ENCODE data around the gene MACROD1. TPM values are rescaled to one million over a fixed set of nuclear protein-coding genes. Genes with fewer than 3 reads are reported as not detected.

Gene MACROD1
- total and polyA plus RNA-seq, 7 experiments from 2014 or later = 5.4 to 16.2 (median 9.7) TPM

DNA sequence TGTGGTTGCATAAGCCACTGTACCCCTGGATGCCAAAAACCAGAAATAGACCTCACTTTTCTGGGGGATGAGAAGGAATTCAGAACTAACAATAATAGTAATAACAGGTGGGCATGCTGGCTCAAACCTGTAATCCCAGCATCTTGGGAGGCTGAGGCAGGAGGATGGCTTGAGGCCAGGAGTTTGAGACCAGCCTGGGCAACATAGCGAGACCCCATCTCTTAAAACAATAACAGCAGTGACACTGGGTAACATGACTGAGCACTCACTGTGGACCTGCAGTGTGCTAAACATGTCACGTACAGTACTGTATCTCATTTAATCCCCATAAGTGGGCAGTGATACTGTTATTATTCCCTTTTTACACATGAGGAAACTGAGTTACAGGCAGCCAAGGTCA lies 120.2 kb downstream of the MACROD1 start:
- CTCF ChIA-PET = no interaction called here
- H3K9me3 Mint-ChIP-seq = no peaks in the 10 kb centered on the region
- Histone ChIP-seq H3K27me3 (ENCODE audit: control insufficient read depth in 2 of 2, insufficient read depth in 2 of 2, low read length in 2 of 2) (no peaks in the 10 kb centered on the region), H3K9me3 (ENCODE audit: control insufficient read depth in 2 of 3, low read length in 3 of 3) (no peaks in the 10 kb centered on the region), H3K4me1 (ENCODE audit: control insufficient read depth in 2 of 2, insufficient read depth in 2 of 2, low read length in 2 of 2) (no peaks in the 10 kb centered on the region), H3K27ac (ENCODE audit: low read depth, low read length) (no peak overlapping the region), H3K4me3 (ENCODE audit: low read length) (no peak overlapping the region), H3K36me3 (ENCODE audit: control insufficient read depth in 2 of 3, insufficient read depth in 3 of 3, low read length in 3 of 3) (no peaks in the 10 kb centered on the region)
- H3K36me3 Mint-ChIP-seq = no peaks in the 10 kb centered on the region
- DNase-seq (no peak), ATAC-seq (no peak)
- intact Hi-C loops (cut with micrococcal nuclease) = no loop called here
- POLR2A ChIA-PET = no interaction called here
- peaks cover 0 to 1% (median 0%) of the 10 kb centered on the region in 5 donors for H3K27me3 Mint-ChIP-seq
- no peak overlapping the region for H3K27ac Mint-ChIP-seq
- no peaks in the 10 kb centered on the region for H3K4me1 Mint-ChIP-seq
- H3K4me3 Mint-ChIP-seq = no peak overlapping the region

DNA sequence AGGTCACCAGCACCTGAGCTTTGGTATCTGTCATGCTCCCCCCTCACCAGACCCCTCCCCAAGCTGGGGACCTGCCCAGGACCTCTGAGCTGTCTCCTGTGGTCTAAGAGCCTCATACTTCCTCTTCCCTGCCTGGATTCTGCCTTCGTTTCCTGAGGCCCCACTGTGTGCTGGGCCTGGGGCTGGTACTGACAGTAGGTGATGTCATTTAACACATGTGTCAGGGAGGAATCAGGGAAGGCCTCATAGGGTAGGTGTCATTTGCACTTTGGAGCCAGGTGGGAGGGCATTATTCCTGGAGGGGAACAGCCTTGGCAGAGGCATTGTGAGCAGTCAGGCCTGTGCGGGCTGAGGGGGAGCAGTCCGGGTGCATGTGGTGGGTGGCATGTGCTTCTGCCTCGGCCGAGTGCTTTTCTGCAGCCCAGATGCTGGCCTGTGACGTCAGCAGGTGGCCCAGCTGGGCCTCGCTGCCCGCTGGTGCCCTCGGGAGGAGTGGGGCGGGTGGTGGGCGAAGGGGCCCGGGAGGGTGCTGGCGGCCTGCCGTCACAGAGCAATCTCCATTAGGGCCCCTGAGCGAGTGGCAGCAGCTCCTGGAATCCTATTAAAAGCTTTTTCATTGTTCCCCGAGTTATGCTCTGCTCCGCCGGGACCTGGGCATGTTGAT lies 121.1 kb downstream of the MACROD1 start:
- Mint-ChIP-seq H3K4me1 (no peaks in the 10 kb centered on the region), H3K27me3 (peaks cover 0 to 10% (median 0%) of the 10 kb centered on the region in 5 donors), H3K36me3 (peaks cover 0 to 3% (median 0%) of the 10 kb centered on the region in 5 donors), H3K9me3 (no peaks in the 10 kb centered on the region), H3K27ac (no peak overlapping the region), H3K4me3 (no peak overlapping the region)
- ATAC-seq (no peak), DNase-seq (no peak)
- H3K27me3 ChIP-seq (ENCODE audit: control insufficient read depth in 2 of 2, insufficient read depth in 2 of 2, low read length in 2 of 2) = no peaks in the 10 kb centered on the region
- ChIA-PET POLR2A (no interaction called here), CTCF (interaction anchor here (0.6 kb wide), 1 partner anchor 1001 kb away, joined by 3 read pairs; no protein-coding TSS in a partner anchor)
- H3K9me3 ChIP-seq (ENCODE audit: control insufficient read depth in 2 of 3, low read length in 3 of 3) = no peaks in the 10 kb centered on the region
- H3K27ac ChIP-seq (ENCODE audit: low read depth, low read length) = no peak overlapping the region
- no peaks in the 10 kb centered on the region for H3K36me3 ChIP-seq (ENCODE audit: control insufficient read depth in 2 of 3, insufficient read depth in 3 of 3, low read length in 3 of 3)
- H3K4me1 ChIP-seq (ENCODE audit: control insufficient read depth in 2 of 2, insufficient read depth in 2 of 2, low read length in 2 of 2) = no peaks in the 10 kb centered on the region
- H3K4me3 ChIP-seq (ENCODE audit: low read length) = no peak overlapping the region
- intact Hi-C loops (cut with micrococcal nuclease) = no loop called here

- Histone ChIP-seq H3K27me3 (ENCODE audit: control insufficient read depth in 2 of 2, insufficient read depth in 2 of 2, low read length in 2 of 2) (no peaks in the 10 kb centered on the region), H3K9me3 (ENCODE audit: control insufficient read depth in 2 of 3, low read length in 3 of 3) (no peaks in the 10 kb centered on the region), H3K36me3 (ENCODE audit: control insufficient read depth in 2 of 3, insufficient read depth in 3 of 3, low read length in 3 of 3) (no peaks in the 10 kb centered on the region), H3K27ac (ENCODE audit: low read depth, low read length) (no peak overlapping the region), H3K4me3 (ENCODE audit: low read length) (no peak overlapping the region), H3K4me1 (ENCODE audit: control insufficient read depth in 2 of 2, insufficient read depth in 2 of 2, low read length in 2 of 2) (no peaks in the 10 kb centered on the region)
- no peak for ATAC-seq
- POLR2A ChIA-PET = no interaction called here
- DNase-seq = no peak
- Mint-ChIP-seq H3K4me1 (no peaks in the 10 kb centered on the region), H3K27ac (no peak overlapping the region), H3K9me3 (no peaks in the 10 kb centered on the region), H3K27me3 (peaks cover 0 to 12% (median 4%) of the 10 kb centered on the region in 5 donors), H3K36me3 (peaks cover 0 to 3% (median 0%) of the 10 kb centered on the region in 5 donors), H3K4me3 (no peak overlapping the region)
- CTCF ChIA-PET = no interaction called here
- intact Hi-C loops (cut with micrococcal nuclease) = no loop called here
These were observed 122.4 kb downstream of the MACROD1 start for GRCh38 chr11:64043545-64043944.

- H3K9me3 Mint-ChIP-seq = no peaks in the 10 kb centered on the region
These were observed 123.6 kb downstream of the MACROD1 start for GRCh38 chr11:64042301-64042700.

GRCh38 chr11:64041846-64042245 lies 124.1 kb downstream of the MACROD1 start:
- DNase-seq = no peak
- intact Hi-C loops (cut with micrococcal nuclease) = no loop called here
- H3K27ac ChIP-seq (ENCODE audit: low read depth, low read length) = no peak overlapping the region
- H3K4me1 ChIP-seq (ENCODE audit: control insufficient read depth in 2 of 2, insufficient read depth in 2 of 2, low read length in 2 of 2) = no peaks in the 10 kb centered on the region
- H3K27me3 ChIP-seq (ENCODE audit: control insufficient read depth in 2 of 2, insufficient read depth in 2 of 2, low read length in 2 of 2) = no peaks in the 10 kb centered on the region
- CTCF ChIA-PET = no interaction called here
- Mint-ChIP-seq H3K4me1 (no peaks in the 10 kb centered on the region), H3K36me3 (peaks cover 0 to 3% (median 0%) of the 10 kb centered on the region in 5 donors), H3K27ac (no peak overlapping the region), H3K27me3 (peaks cover 0 to 23% (median 17%) of the 10 kb centered on the region in 5 donors), H3K4me3 (no peak overlapping the region), H3K9me3 (no peaks in the 10 kb centered on the region)
- POLR2A ChIA-PET = no interaction called here
- no peak for ATAC-seq
- H3K4me3 ChIP-seq (ENCODE audit: low read length) = no peak overlapping the region
- H3K36me3 ChIP-seq (ENCODE audit: control insufficient read depth in 2 of 3, insufficient read depth in 3 of 3, low read length in 3 of 3) = no peaks in the 10 kb centered on the region
- H3K9me3 ChIP-seq (ENCODE audit: control insufficient read depth in 2 of 3, low read length in 3 of 3) = no peaks in the 10 kb centered on the region

More at GRCh38 chr11:64042301-64042700, 123.6 kb downstream of the MACROD1 start:
- Mint-ChIP-seq H3K4me3 (no peak overlapping the region), H3K4me1 (no peaks in the 10 kb centered on the region), H3K36me3 (peaks cover 0 to 3% (median 0%) of the 10 kb centered on the region in 5 donors), H3K27ac (no peak overlapping the region), H3K27me3 (peaks cover 0 to 23% (median 15%) of the 10 kb centered on the region in 5 donors)
- POLR2A ChIA-PET = no interaction called here
- Histone ChIP-seq H3K9me3 (ENCODE audit: control insufficient read depth in 2 of 3, low read length in 3 of 3) (no peaks in the 10 kb centered on the region), H3K4me1 (ENCODE audit: control insufficient read depth in 2 of 2, insufficient read depth in 2 of 2, low read length in 2 of 2) (no peaks in the 10 kb centered on the region), H3K4me3 (ENCODE audit: low read length) (no peak overlapping the region), H3K27me3 (ENCODE audit: control insufficient read depth in 2 of 2, insufficient read depth in 2 of 2, low read length in 2 of 2) (no peaks in the 10 kb centered on the region), H3K27ac (ENCODE audit: low read depth, low read length) (no peak overlapping the region), H3K36me3 (ENCODE audit: control insufficient read depth in 2 of 3, insufficient read depth in 3 of 3, low read length in 3 of 3) (no peaks in the 10 kb centered on the region)
- intact Hi-C loops (cut with micrococcal nuclease) = no loop called here
- no peak for ATAC-seq
- no peak for DNase-seq
- CTCF ChIA-PET = no interaction called here

DNA sequence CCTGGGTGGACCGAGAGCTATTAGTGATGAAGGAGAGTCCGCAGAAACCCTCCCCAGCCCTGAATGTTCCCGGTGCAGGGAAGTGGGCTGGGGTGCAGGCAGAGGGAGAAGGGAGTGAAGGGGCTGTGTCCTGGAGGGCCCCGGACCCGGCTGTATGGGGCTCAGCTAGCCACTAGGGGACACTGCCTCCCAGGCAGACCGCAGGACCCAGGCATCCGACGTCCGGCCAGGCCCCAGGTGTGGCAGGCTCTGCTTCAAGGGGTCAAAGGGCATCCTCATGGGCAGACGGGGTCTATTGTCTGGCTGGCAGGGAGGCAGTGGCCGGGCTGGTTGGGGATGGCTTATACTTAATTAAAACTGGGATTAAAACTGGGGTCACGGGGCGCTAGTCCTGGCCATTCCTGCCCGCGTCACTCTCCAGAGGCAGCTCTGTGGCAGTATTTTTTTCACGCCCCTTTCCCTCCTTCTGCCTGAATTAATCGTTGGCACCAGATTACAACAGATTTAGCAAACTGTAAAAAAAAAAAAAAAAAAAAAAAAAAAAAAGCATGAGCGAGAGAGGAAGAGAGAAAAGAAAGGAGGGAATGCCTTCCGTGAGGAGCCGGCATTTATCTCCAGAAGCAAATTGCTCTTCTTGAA lies 125.1 kb downstream of the MACROD1 start:
- CTCF ChIA-PET = no interaction called here
- Histone ChIP-seq H3K27me3 (ENCODE audit: control insufficient read depth in 2 of 2, insufficient read depth in 2 of 2, low read length in 2 of 2) (no peaks in the 10 kb centered on the region), H3K27ac (ENCODE audit: low read depth, low read length) (no peak overlapping the region), H3K9me3 (ENCODE audit: control insufficient read depth in 2 of 3, low read length in 3 of 3) (no peaks in the 10 kb centered on the region), H3K36me3 (ENCODE audit: control insufficient read depth in 2 of 3, insufficient read depth in 3 of 3, low read length in 3 of 3) (no peaks in the 10 kb centered on the region), H3K4me1 (ENCODE audit: control insufficient read depth in 2 of 2, insufficient read depth in 2 of 2, low read length in 2 of 2) (no peaks in the 10 kb centered on the region), H3K4me3 (ENCODE audit: low read length) (no peak overlapping the region)
- POLR2A ChIA-PET = no interaction called here
- no peak for DNase-seq
- H3K27me3 Mint-ChIP-seq = peaks cover 0 to 23% (median 17%) of the 10 kb centered on the region in 5 donors
- H3K9me3 Mint-ChIP-seq = no peaks in the 10 kb centered on the region
- intact Hi-C loops (cut with micrococcal nuclease) = no loop called here
- no peak overlapping the region for H3K27ac Mint-ChIP-seq
- no peak for ATAC-seq
- H3K36me3 Mint-ChIP-seq = peaks cover 0 to 3% (median 0%) of the 10 kb centered on the region in 5 donors
- H3K4me1 Mint-ChIP-seq = no peaks in the 10 kb centered on the region
- H3K4me3 Mint-ChIP-seq = no peak overlapping the region
